Heart left ventricle (tissue), 16 donors: ENCODE data around the gene DES. TPM values are rescaled to one million over a fixed set of nuclear protein-coding genes. Genes with fewer than 3 reads are reported as not detected.

Experiments
- ATAC-seq, 4 donors: fragments of 200-7000 bp; cut with Tn5 transposase; one replicate each; pipeline ENCODE4 v1.9.1; 2020 to 2022; ENCODE audit warnings: moderate library complexity in 4 of 4, mild to moderate bottlenecking in 3 of 4, moderate number of reproducible peaks in 1 of 4
- DNase-seq, 5 donors: peaks; one replicate each; pipeline ENCODE4 v3.0.0-alpha.2; 2020
- H3K27ac ChIP-seq, 12 donors: fragments of 200-600 bp; sonication (generic) in 4 of 12; one replicate each; pipeline versions ENCODE4 v1.5.0 to v1.8.0; 2016 to 2022; ENCODE audit warnings: mild to moderate bottlenecking in 2 of 12
- H3K27me3 ChIP-seq, 9 donors: fragments of 200-600 bp; sonication (generic) in 2 of 9; one replicate each; pipeline versions ENCODE4 v1.5.1 to v1.8.0; 2016 to 2022; ENCODE audit warnings: mild to moderate bottlenecking in 3 of 9
- H3K36me3 ChIP-seq, 9 donors: fragments of 200-600 bp; sonication (generic) in 2 of 9; one replicate each; pipeline versions ENCODE4 v1.5.0 to v1.8.0; 2018 to 2022; ENCODE audit warnings: mild to moderate bottlenecking in 2 of 9
- H3K4me1 ChIP-seq, 12 donors: fragments of 200-600 bp; sonication (generic) in 4 of 12; one replicate each; pipeline versions ENCODE4 v1.5.0 to v1.8.0; 2016 to 2022; ENCODE audit warnings: mild to moderate bottlenecking in 3 of 12
- H3K4me3 ChIP-seq, 12 donors: fragments of 200-600 bp; sonication (generic) in 4 of 12; one replicate each; pipeline versions ENCODE4 v1.5.0 to v1.8.0; 2017 to 2022; ENCODE audit warnings: mild to moderate bottlenecking in 9 of 12, moderate library complexity in 4 of 12
- H3K9me3 ChIP-seq, 12 donors: fragments of 200-600 bp; sonication (generic) in 4 of 12; one replicate each; pipeline versions ENCODE4 v1.5.0 to v1.8.0; 2016 to 2022; ENCODE audit warnings: mild to moderate bottlenecking in 1 of 12
- CTCF ChIP-seq, 12 donors: fragments of 200-600 bp; sonication (generic) in 4 of 12; IDR thresholded peaks; one replicate each; pipeline versions ENCODE4 v1.5.0 to v1.8.0; 2018 to 2022; ENCODE audit warnings: antibody characterized with exemption in 12 of 12, mild to moderate bottlenecking in 5 of 12
- POLR2A ChIP-seq, 2 donors: fragments of 450-650 bp; IDR thresholded peaks; one replicate each; pipeline ENCODE4 v1.6.1; 2017; ENCODE audit warnings: antibody characterized with exemption in 2 of 2, mild to moderate bottlenecking in 2 of 2, moderate library complexity in 2 of 2
- WGBS, 4 donors: extraction: QIAGEN DNeasy Blood & Tissue Kit in 2 of 4; methylation state at CpG; one replicate each; pipeline versions ENCODE4 v1.1.5 to v1.1.7; 2013 to 2018; 5-methylcytosine and 5-hydroxymethylcytosine counted together
- intact Hi-C, 10 donors: fragments of 100-400 bp; cut with DNase I; formaldehyde crosslinking; loops; one replicate each; pipeline versions ENCODE4 v1.11.1 to v1.14.2; 2022
- polyA plus RNA-seq, 2 donors: library from polyadenylated mRNA; stranded (reverse); fragments of 200-250 nt; gene quantifications; one replicate each; pipeline ENCODE4 v1.2.3, GENCODE V29; 2013
- total RNA-seq, 9 donors: library from RNA; depleted of rRNA in 2 of 9; stranded (reverse); fragments of >200 nt in 2 of 9; fragmentation: NEBNext Ultra II Directional in 3 of 9; extraction: Animal tissue kit (Norgen Biotek cat#: 25700) in 3 of 9; gene quantifications; one replicate each; pipeline versions ENCODE4 v1.1.0 to v1.2.4, GENCODE V29; 2016 to 2023
- donor health status: ischemic (EF 13 %, LVEDD 7.1; RV severe dilation, severe dysfunction).
- donor health status: healthy with polysubstance abuse.
- donor health status: DM: no; HTN: yes; CAD: no.
- donor health status: DM: no; HTN: no; CAD: no.
- donor health status: ischemic (EF 25% LVEDD 6.9; RV normal size, moderate dysfunction).
- donor health status: ischemic (EF 25% LVEDD 5.7; RV mildly dilated, moderate dysfunction).
- donor health status: healthy.
- donor health status: DM: yes; HTN: yes; CAD: no.
- donor health status: ischemic (EF 35%, LVEDD 5.7; RV mildly dilated, moderate dysfunction).
- donor health status: nonischemic (EF 11% LVEDD 7.7; RV severe dilation, severe dysfunction).
- donor health status: DM: yes; HTN: yes; CAD: no.
- donor health status: PGD.
- donor health status: ischemic (EF 29% LVEDD 5.4; RV normal size, mild dysfunction).
- donor health status: nonischemic (EF 23%, LVEDD 6.1; RV moderate dilation, normal function).

Gene DES
- total and polyA plus RNA-seq, 11 donors: 9,618 to 28,674 (median 17,979) TPM

GRCh38 chr2:219443697-219444023 is 25.5 kb downstream of the DES start:
- WGBS, 4 donors: 41 to 67% (median 56%) methylated on average over 3 of the region's 3 CpGs
- Histone ChIP-seq H3K9me3 (no peaks in the 10 kb centered on the region), H3K27ac (peak overlapping the region in 6 of 12 donors; percentile 20 to 96 (median 66)), H3K4me3 (peak overlapping the region in 1 of 12 donors; percentile 4), H3K36me3 (no peaks in the 10 kb centered on the region), H3K27me3 (peaks cover 0 to 46% (median 8%) of the 10 kb centered on the region in 9 donors), H3K4me1 (peaks cover 0 to 79% (median 17%) of the 10 kb centered on the region in 12 donors)
- intact Hi-C loops: loop anchor here in 1 of 10 donors (2.0 kb wide), 1 partner anchor 27 kb away; no protein-coding TSS in a partner anchor
- TF ChIP-seq CTCF (IDR thresholded peaks at IDR 0.05) (no peak), POLR2A (IDR thresholded peaks at IDR 0.05) (no peak)
- DNase-seq (peak in 1 of 5 donors; percentile 38), ATAC-seq (no peak)

GRCh38 chr2:219444566-219445091 is 26.5 kb downstream of the DES start:
- H3K4me1 ChIP-seq: peaks cover 0 to 81% (median 17%) of the 10 kb centered on the region in 12 donors
- intact Hi-C loops: loop anchor here in 1 of 10 donors (2.0 kb wide), 1 partner anchor 26 kb away; no protein-coding TSS in a partner anchor
- DNase-seq (peak in 2 of 5 donors; percentile 38 to 61), ATAC-seq (no peak)
- H3K4me3 ChIP-seq: no peak overlapping the region
- 71 to 80% (median 74%) methylated on average over 19 to 23 of the region's 23 CpGs for WGBS, 4 donors
- TF ChIP-seq CTCF (IDR thresholded peaks at IDR 0.05): no peak
- no peak for TF ChIP-seq POLR2A (IDR thresholded peaks at IDR 0.05)
- peaks cover 0 to 7% (median 0%) of the 10 kb centered on the region in 9 donors for H3K36me3 ChIP-seq
- H3K27ac ChIP-seq: peak overlapping the region in 9 of 12 donors; percentile 3 to 96 (median 42)
- peaks cover 0 to 51% (median 8%) of the 10 kb centered on the region in 9 donors for H3K27me3 ChIP-seq
- no peaks in the 10 kb centered on the region for H3K9me3 ChIP-seq

- DNase-seq: peak in 1 of 5 donors; percentile 18
- no peak for TF ChIP-seq POLR2A (IDR thresholded peaks at IDR 0.05)
- TF ChIP-seq CTCF (IDR thresholded peaks at IDR 0.05): no peak
- WGBS, 4 donors: 43 to 60% (median 48%) methylated on average over 5 of the region's 5 CpGs
- H3K27me3 ChIP-seq: peaks cover 0 to 50% (median 8%) of the 10 kb centered on the region in 9 donors
- H3K27ac ChIP-seq: peak overlapping the region in 8 of 12 donors; percentile 8 to 96 (median 64)
- intact Hi-C loops: loop anchor here in 1 of 10 donors (2.0 kb wide), 1 partner anchor 26 kb away; no protein-coding TSS in a partner anchor
- H3K4me3 ChIP-seq: no peak overlapping the region
- peaks cover 0 to 78% (median 17%) of the 10 kb centered on the region in 12 donors for H3K4me1 ChIP-seq
- no peaks in the 10 kb centered on the region for H3K9me3 ChIP-seq
- no peak for ATAC-seq
- peaks cover 0 to 8% (median 0%) of the 10 kb centered on the region in 9 donors for H3K36me3 ChIP-seq
These were observed 27.1 kb downstream of the DES start for GRCh38 chr2:219445220-219445640.

GRCh38 chr2:219446101-219446504 is 27.9 kb downstream of the DES start:
- peak overlapping the region in 8 of 12 donors; percentile 21 to 96 (median 64) for H3K27ac ChIP-seq
- DNase-seq (peak in 1 of 5 donors; percentile 75), ATAC-seq (peak; percentile 63 to 76 (median 74))
- H3K4me3 ChIP-seq: no peak overlapping the region
- H3K9me3 ChIP-seq: no peaks in the 10 kb centered on the region
- H3K4me1 ChIP-seq: peaks cover 0 to 69% (median 14%) of the 10 kb centered on the region in 12 donors
- H3K36me3 ChIP-seq: peaks cover 0 to 14% (median 0%) of the 10 kb centered on the region in 9 donors
- intact Hi-C loops: no loop called here
- H3K27me3 ChIP-seq: peaks cover 0 to 47% (median 8%) of the 10 kb centered on the region in 9 donors
- TF ChIP-seq POLR2A (IDR thresholded peaks at IDR 0.05): no peak
- no peak for TF ChIP-seq CTCF (IDR thresholded peaks at IDR 0.05)
- WGBS, 4 donors: 17 to 46% (median 26%) methylated on average over 5 to 6 of the region's 6 CpGs
